ENCODE measurements around the gene MAGEL2. TPM values are rescaled to one million over a fixed set of nuclear protein-coding genes. Genes with fewer than 3 reads are reported as not detected.

MAGEL2 gene
- total and polyA plus RNA-seq, 10 of the 15 experiments (the other 5 are each of a cell fraction or from before 2014, with no cell fraction given), result not detected

GRCh38 chr15:23645371-23646164 lies 2.1 kb downstream of the MAGEL2 start:
- intact Hi-C loops (cut with micrococcal nuclease; ENCODE audit: unreplicated experiment), result loop anchor here (10.0 kb wide), 1 partner anchor 1859 kb away; no protein-coding TSS in a partner anchor
- Histone ChIP-seq H2AFZ (ENCODE audit: control insufficient read depth, low read depth, low read length) (no peak overlapping the region), H3K27me3 (replicated peaks in 1 of 2; ENCODE audit: control insufficient read depth in 2 of 2, insufficient read depth in 2 of 2, low read length in 1 of 2) (no peaks in the 10 kb centered on the region), H3K9me3 (replicated peaks; ENCODE audit: control insufficient read depth, insufficient read depth, low read length) (no peaks in the 10 kb centered on the region; the same call in 2 of the 3 replicates), H3K9ac (ENCODE audit: control insufficient read depth, insufficient read depth, low read length) (no peak overlapping the region), H3K79me2 (ENCODE audit: control insufficient read depth, insufficient read depth, low read length) (no peaks in the 10 kb centered on the region), H3K4me3 (no peak overlapping the region), H3K36me3 (ENCODE audit: control insufficient read depth in 2 of 2, insufficient read depth in 2 of 2, low read length in 1 of 2) (no peaks in the 10 kb centered on the region), H4K20me1 (ENCODE audit: control insufficient read depth, insufficient read depth) (no peaks in the 10 kb centered on the region), H3K4me2 (ENCODE audit: control insufficient read depth, insufficient read depth) (no peak overlapping the region), H3K4me1 (ENCODE audit: control insufficient read depth, insufficient read depth, low read length) (no peaks in the 10 kb centered on the region), H3K27ac (ENCODE audit: control insufficient read depth, insufficient read depth) (no peak overlapping the region)
- ATAC-seq (no peak), FAIRE-seq (no peak), DNase-seq (ENCODE audit: low read depth, low spot score) (no peak)
- ChIA-PET CTCF (no interaction called here), RAD21 (ENCODE audit: unreplicated experiment) (no interaction called here), SMC1A (ENCODE audit: uncharacterized antibody, unreplicated experiment) (no interaction called here), POLR2A (no interaction called here)
- WGBS (ENCODE audit: insufficient coverage, insufficient replicate concordance, low lambda C conversion rate, missing lambda C conversion rate), result 86% methylated on average over 39 of the region's 40 CpGs
- BruUV-seq (replicated peaks), result no TSS peak
- in situ Hi-C loops (cut with MboI), result loop anchor here (25.0 kb wide), 1 partner anchor 1867 kb away; no protein-coding TSS in a partner anchor
- no peak for TF ChIP-seq EGR1 (IDR thresholded peaks at IDR 0.05; ENCODE audit: borderline replicate concordance in 1 of 2, low read depth in 2 of 2, low read length in 2 of 2)
- no peak for TF ChIP-seq POLR2AphosphoS5 (IDR thresholded peaks at IDR 0.05; ENCODE audit: low read length)
- TF ChIP-seq, protein P1, sequence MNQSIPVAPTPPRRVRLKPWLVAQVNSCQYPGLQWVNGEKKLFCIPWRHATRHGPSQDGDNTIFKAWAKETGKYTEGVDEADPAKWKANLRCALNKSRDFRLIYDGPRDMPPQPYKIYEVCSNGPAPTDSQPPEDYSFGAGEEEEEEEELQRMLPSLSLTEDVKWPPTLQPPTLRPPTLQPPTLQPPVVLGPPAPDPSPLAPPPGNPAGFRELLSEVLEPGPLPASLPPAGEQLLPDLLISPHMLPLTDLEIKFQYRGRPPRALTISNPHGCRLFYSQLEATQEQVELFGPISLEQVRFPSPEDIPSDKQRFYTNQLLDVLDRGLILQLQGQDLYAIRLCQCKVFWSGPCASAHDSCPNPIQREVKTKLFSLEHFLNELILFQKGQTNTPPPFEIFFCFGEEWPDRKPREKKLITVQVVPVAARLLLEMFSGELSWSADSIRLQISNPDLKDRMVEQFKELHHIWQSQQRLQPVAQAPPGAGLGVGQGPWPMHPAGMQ (IDR thresholded peaks at IDR 0.05; ENCODE audit: borderline replicate concordance), result no peak
- TF ChIP-seq SMARCA5 (IDR thresholded peaks at IDR 0.05), result no peak
- TF ChIP-seq SREBF2 (IDR thresholded peaks at IDR 0.05; ENCODE audit: low read length), result no peak
- no peak for TF ChIP-seq CBX3 (IDR thresholded peaks at IDR 0.05; ENCODE audit: borderline replicate concordance, low read depth)
- no peak for TF ChIP-seq CBX5 (IDR thresholded peaks at IDR 0.05; ENCODE audit: low read depth)
- TF ChIP-seq RAD21 (IDR thresholded peaks at IDR 0.05; ENCODE audit: insufficient read depth, low read depth, low read length), result no peak
- TF ChIP-seq PML (IDR thresholded peaks at IDR 0.05; ENCODE audit: low read length), result no peak
- TF ChIP-seq ATF3 (IDR thresholded peaks at IDR 0.05; ENCODE audit: borderline replicate concordance, extremely low read depth, low read depth, low read length), result no peak
- TF ChIP-seq ZBTB40 (IDR thresholded peaks at IDR 0.05; ENCODE audit: borderline replicate concordance), result no peak
- no peak for TF ChIP-seq CREB1 (IDR thresholded peaks at IDR 0.05; ENCODE audit: low read depth)
- TF ChIP-seq EZH2 (IDR thresholded peaks at IDR 0.05; ENCODE audit: borderline replicate concordance, control insufficient read depth, low read depth, low read length), result no peak
- no peak for TF ChIP-seq REST (IDR thresholded peaks at IDR 0.05; ENCODE audit: low read depth, low read length)

Data from GM12878 (cell line).